Ovary (tissue), 9 donors: ENCODE results near the gene CUL4A. TPM values are rescaled to one million over a fixed set of nuclear protein-coding genes. Genes with fewer than 3 reads are reported as not detected.
"Not testable (repeated sequence)": the region's sequence is repeated elsewhere in the genome, so short reads cannot be mapped to it uniquely, and the experiment has no call there.

Experiments used
- DNase-seq, 5 donors: peaks; one replicate each; pipeline ENCODE4 v3.0.0-alpha.2; 2019 to 2020
- H3K27ac ChIP-seq, 2 donors: fragments of 200-600 bp; one replicate each; pipeline versions ENCODE4 v1.5.1 to v1.8.0; 2019 to 2022
- H3K27me3 ChIP-seq: fragments of 200-600 bp; one replicate; pipeline ENCODE4 v1.8.0; 2022
- H3K36me3 ChIP-seq: fragments of 200-600 bp; sonication (generic); one replicate; pipeline ENCODE4 v1.5.1; 2019
- H3K4me1 ChIP-seq: one replicate; pipeline ENCODE4 v1.8.1; 2013; ENCODE audit warnings: mild to moderate bottlenecking, moderate library complexity; ENCODE audit not compliant: insufficient read depth
- H3K4me3 ChIP-seq: fragments of 200-600 bp; sonication (generic); one replicate; pipeline ENCODE4 v1.5.1; 2017
- H3K9me3 ChIP-seq, 2 donors: fragments of 200-600 bp in 1 of 2; sonication (generic) in 1 of 2; one replicate each; pipeline versions ENCODE4 v1.5.1 to v1.8.1; 2013 to 2019; ENCODE audit warnings: mild to moderate bottlenecking in 1 of 2, moderate library complexity in 1 of 2
- CTCF ChIP-seq, 3 donors: fragments of 450-650 bp in 2 of 3; fragments of 200-600 bp in 1 of 3; IDR thresholded peaks; one replicate each; pipeline versions ENCODE4 v1.5.1 to v1.8.0; 2016 to 2022; ENCODE audit warnings: antibody characterized with exemption in 3 of 3, mild to moderate bottlenecking in 1 of 3
- EP300 ChIP-seq: sonication (generic); formaldehyde crosslinking; IDR thresholded peaks from one replicate; pipeline ENCODE4 v1.6.1; 2017; ENCODE audit warnings: antibody characterized with exemption
- POLR2A ChIP-seq: fragments of 450-650 bp; IDR thresholded peaks from one replicate; pipeline ENCODE4 v1.6.1; 2017; ENCODE audit warnings: antibody characterized with exemption, mild to moderate bottlenecking, moderate library complexity
- WGBS, 3 donors: extraction: QIAGEN DNeasy Blood & Tissue Kit in 1 of 3; methylation state at CpG; one replicate each; pipeline versions ENCODE4 v1.1.5 to v1.1.7; 2013 to 2017; 5-methylcytosine and 5-hydroxymethylcytosine counted together
- intact Hi-C, 4 donors: fragments of 100-400 bp; cut with DNase I; formaldehyde crosslinking; loops; one replicate each; pipeline versions ENCODE4 v1.11.0 to v1.15.1; 2022 to 2023
- polyA plus RNA-seq, 2 donors: library from polyadenylated mRNA; stranded (reverse); fragments of 200-250 nt in 1 of 2; fragments of 350-450 nt in 1 of 2; fragmentation: Illumina TruSeq in 1 of 2; extraction: RNeasy Lipid Tissue Mini Kit (QIAGEN cat#74804) in 1 of 2; gene quantifications; one replicate each; pipeline ENCODE4 v1.2.3, GENCODE V29; 2013 to 2014
- total RNA-seq, 7 donors: library from RNA; depleted of rRNA in 2 of 7; stranded (reverse); fragments of >200 nt in 2 of 7; fragmentation: NEBNext Ultra II Directional in 3 of 7; extraction: Animal tissue kit (Norgen Biotek cat#: 25700) in 3 of 7; gene quantifications; one replicate each; pipeline versions ENCODE4 v1.1.0 to v1.2.4, GENCODE V29; 2016 to 2023
- donor health status: DM: no; HTN: no; CAD: no; lungs with moderate emphysema.
- donor health status: DM: no; HTN: no; CAD: no.
- donor health status: Bipolar disorder and iron deficiency.
- donor health status: DM: yes; HTN: yes; CAD: no.
- donor health status: DM: no; HTN: no; CAD: no.
- donor health status: DM: yes; HTN: yes; CAD: no.

Gene CUL4A
- total and polyA plus RNA-seq, 9 donors: 24.0 to 66.4 (median 43.5) TPM

GRCh38 chr13:113243847-113244246 lies 34.4 kb downstream of the CUL4A start:
- no peaks in the 10 kb centered on the region for H3K36me3 ChIP-seq
- TF ChIP-seq POLR2A: no peak
- TF ChIP-seq CTCF (IDR thresholded peaks at IDR 0.05): no peak
- no peak for TF ChIP-seq EP300

GRCh38 chr13:113245849-113246796 lies 36.7 kb downstream of the CUL4A start:
- no peaks in the 10 kb centered on the region for H3K27me3 ChIP-seq
- intact Hi-C loops: no loop called here
- no peaks in the 10 kb centered on the region for H3K4me1 ChIP-seq
- no peak for DNase-seq
- TF ChIP-seq EP300 (no peak), CTCF (IDR thresholded peaks at IDR 0.05) (no peak), POLR2A (no peak)
- no peaks in the 10 kb centered on the region for H3K36me3 ChIP-seq
- H3K9me3 ChIP-seq: no peaks in the 10 kb centered on the region
- H3K4me3 ChIP-seq: no peak overlapping the region
- 72 to 88% (median 73%) methylated on average over 10 of the region's 10 CpGs for WGBS, 3 donors
- no peak overlapping the region for H3K27ac ChIP-seq

More at GRCh38 chr13:113243847-113244246, 34.4 kb downstream of the CUL4A start:
- DNase-seq: no peak
- H3K9me3 ChIP-seq: no peaks in the 10 kb centered on the region
- H3K27me3 ChIP-seq: no peaks in the 10 kb centered on the region
- no peak overlapping the region for H3K4me3 ChIP-seq
- H3K27ac ChIP-seq: no peak overlapping the region
- intact Hi-C loops: no loop called here
- WGBS, 3 donors: 71 to 81% (median 80%) methylated on average over 6 of the region's 6 CpGs
- H3K4me1 ChIP-seq: no peaks in the 10 kb centered on the region

- DNase-seq: no peak
- 76 to 84% (median 76%) methylated on average over 11 of the region's 11 CpGs for WGBS, 3 donors
- H3K36me3 ChIP-seq: no peaks in the 10 kb centered on the region
Measured at GRCh38 chr13:113252516-113253095, 43.2 kb downstream of the CUL4A start.

GRCh38 chr13:113257908-113258307 lies 48.5 kb downstream of the CUL4A start:
- H3K27ac ChIP-seq, intact Hi-C loops, DNase-seq, H3K27me3 ChIP-seq, H3K9me3 ChIP-seq, H3K36me3 ChIP-seq, H3K4me3 ChIP-seq, H3K4me1 ChIP-seq: not testable (repeated sequence)
- 97 to 98% (median 97%) methylated on average over 6 of the region's 6 CpGs for WGBS, 3 donors

More at GRCh38 chr13:113252516-113253095, 43.2 kb downstream of the CUL4A start:
- Histone ChIP-seq H3K9me3 (no peaks in the 10 kb centered on the region), H3K4me3 (no peak overlapping the region), H3K27ac (no peak overlapping the region), H3K27me3 (no peaks in the 10 kb centered on the region), H3K4me1 (no peaks in the 10 kb centered on the region)
- TF ChIP-seq CTCF (IDR thresholded peaks at IDR 0.05) (no peak), POLR2A (no peak), EP300 (no peak)
- intact Hi-C loops: no loop called here
